GM12878 (cell line): ENCODE results near the gene DAB2. TPM values are rescaled to one million over a fixed set of nuclear protein-coding genes. Genes with fewer than 3 reads are reported as not detected.

Source experiments
- ATAC-seq: fragments of 200-7000 bp; cut with Tn5 transposase; 3 replicates; pipeline ENCODE4 v1.9.1; 2020; ENCODE audit warnings: mild to moderate bottlenecking, moderate library complexity
- BruUV-seq: library from RNA; stranded (reverse); fragments of 400-500 nt; replicated peaks from 2 replicates; lab custom pipeline; 2021; lab: Mats Ljungman, UMichigan
- CTCF ChIA-PET: fragments of 300-600 bp; sonication (Branson Sonifier 250); formaldehyde crosslinking; extraction: SDS; loops from one replicate; lab custom pipeline; 2021; ENCODE audit warnings: inconsistent platforms; lab: Yijun Ruan, JAX
- POLR2A ChIA-PET: fragments of 350-600 bp; formaldehyde crosslinking; extraction: SDS; loops from one replicate; lab custom pipeline; 2021; ENCODE audit warnings: inconsistent platforms; lab: Charles Lee
- RAD21 ChIA-PET: fragments of 300-600 bp; sonication (Branson Sonifier 250); formaldehyde crosslinking; loops from one replicate; lab custom pipeline; 2023; ENCODE audit warnings: antibody characterized with exemption; ENCODE audit not compliant: unreplicated experiment; lab: Charles Lee
- SMC1A ChIA-PET: fragments of 300-600 bp; sonication (Branson Sonifier 250); formaldehyde crosslinking; loops from one replicate; lab custom pipeline; 2023; ENCODE audit not compliant: unreplicated experiment, uncharacterized antibody; lab: Charles Lee
- DNase-seq: peaks from one replicate; pipeline ENCODE4 v3.0.0-alpha.2; 2011; ENCODE audit warnings: low read depth, low spot score
- FAIRE-seq: peaks from 3 replicates; lab custom pipeline; 2011; peaks lifted over from hg19 to GRCh38; lab: Jason Lieb, UNC
- H2AFZ ChIP-seq: 2 replicates; pipeline ENCODE4 v1.6.0; 2011; ENCODE audit warnings: low read depth, low read length, control low read depth; ENCODE audit not compliant: control insufficient read depth
- H3K27ac ChIP-seq: 2 replicates; pipeline ENCODE4 v1.5.1; 2011; ENCODE audit warnings: control low read depth; ENCODE audit not compliant: control insufficient read depth, insufficient read depth
- H3K27me3 ChIP-seq, 2 experiments: replicated peaks in 1 of 2; 2 replicates each; pipeline versions ENCODE4 v1.6.0 to v1.6.1; 2011; ENCODE audit warnings: low read length in 1 of 2; ENCODE audit not compliant: control insufficient read depth in 2 of 2, insufficient read depth in 2 of 2
- H3K36me3 ChIP-seq, 2 experiments: 2 replicates each; pipeline ENCODE4 v1.5.1; 2011; ENCODE audit warnings: low read length in 1 of 2; ENCODE audit not compliant: control insufficient read depth in 2 of 2, insufficient read depth in 2 of 2
- H3K4me1 ChIP-seq: 2 replicates; pipeline ENCODE4 v1.6.1; 2011; ENCODE audit warnings: mild to moderate bottlenecking, low read length, moderate library complexity, mixed read lengths; ENCODE audit not compliant: control insufficient read depth, insufficient read depth
- H3K4me2 ChIP-seq: 2 replicates; pipeline ENCODE4 v1.6.0; 2011; ENCODE audit warnings: control low read depth; ENCODE audit not compliant: control insufficient read depth, insufficient read depth
- H3K4me3 ChIP-seq: fragments of 200-600 bp; sonication (generic); 2 replicates; pipeline ENCODE4 v1.5.1; 2016
- H3K79me2 ChIP-seq: 2 replicates; pipeline ENCODE4 v1.6.0; 2011; ENCODE audit warnings: low read length; ENCODE audit not compliant: control insufficient read depth, insufficient read depth
- H3K9ac ChIP-seq: 2 replicates; pipeline ENCODE4 v1.8.0; 2011; ENCODE audit warnings: low read length, control low read depth, mixed read lengths; ENCODE audit not compliant: control insufficient read depth, insufficient read depth
- H3K9me3 ChIP-seq: replicated peaks from 3 replicates; pipeline ENCODE4 v1.5.1; 2011; ENCODE audit warnings: mild to moderate bottlenecking, low read length; ENCODE audit not compliant: control insufficient read depth, insufficient read depth
- H4K20me1 ChIP-seq: 2 replicates; pipeline ENCODE4 v1.6.0; 2011; ENCODE audit not compliant: control insufficient read depth, insufficient read depth
- BMI1 ChIP-seq: fragments of 450-650 bp; IDR thresholded peaks from 2 replicates; pipeline ENCODE4 v1.6.1; 2016; ENCODE audit warnings: mild to moderate bottlenecking, moderate library complexity, borderline replicate concordance
- CBX5 ChIP-seq: sonication (generic); IDR thresholded peaks from 2 replicates; pipeline ENCODE4 v1.6.1; 2016; ENCODE audit warnings: low read depth, moderate library complexity, mild to moderate bottlenecking, inconsistent platforms
- ELK1 ChIP-seq: IDR thresholded peaks from 2 replicates; pipeline ENCODE4 v1.6.1; 2012; ENCODE audit warnings: low read depth, low read length, improper control_type of control experiment
- EP300 ChIP-seq, 2 experiments: fragments of 150-350 bp in 1 of 2; IDR thresholded peaks; 2 replicates each; pipeline ENCODE4 v1.6.1; 2011 to 2012; ENCODE audit warnings: low read depth in 2 of 2, low read length in 2 of 2, borderline replicate concordance in 1 of 2, improper control_type of control experiment in 1 of 2, inconsistent platforms in 1 of 2; ENCODE audit not compliant: control insufficient read depth in 1 of 2
- GABPA ChIP-seq: IDR thresholded peaks from 2 replicates; pipeline ENCODE4 v1.6.1; 2014; ENCODE audit warnings: antibody characterized with exemption, low read depth, mild to moderate bottlenecking, inconsistent platforms
- GATAD2B ChIP-seq: fragments of 450-650 bp; conservative IDR thresholded peaks from 2 replicates; pipeline ENCODE4 v1.6.1; 2017; ENCODE audit warnings: low read depth, mild to moderate bottlenecking, moderate library complexity
- HDGF ChIP-seq: fragments of 450-650 bp; IDR thresholded peaks from 2 replicates; pipeline ENCODE4 v1.6.1; 2016; ENCODE audit warnings: antibody characterized with exemption
- IKZF1 ChIP-seq: fragments of 450-650 bp; conservative IDR thresholded peaks from 2 replicates; pipeline ENCODE4 v1.6.1; 2017; ENCODE audit warnings: antibody characterized with exemption, mild to moderate bottlenecking
- IRF3 ChIP-seq: fragments of 450-650 bp; IDR thresholded peaks from 2 replicates; pipeline ENCODE4 v1.6.1; 2014; ENCODE audit warnings: mild to moderate bottlenecking
- MEF2A ChIP-seq: IDR thresholded peaks from 2 replicates; pipeline ENCODE4 v1.6.1; 2011; ENCODE audit warnings: low read depth, mild to moderate bottlenecking, low read length, moderate library complexity; ENCODE audit not compliant: insufficient read depth
- NR2F1 ChIP-seq: fragments of 450-650 bp; conservative IDR thresholded peaks from 2 replicates; pipeline ENCODE4 v1.6.1; 2017; ENCODE audit warnings: mild to moderate bottlenecking
- RAD21 ChIP-seq: IDR thresholded peaks from 2 replicates; pipeline ENCODE4 v1.6.1; 2011; ENCODE audit warnings: mild to moderate bottlenecking, low read depth, low read length, moderate library complexity; ENCODE audit not compliant: insufficient read depth
- SP1 ChIP-seq: IDR thresholded peaks from one replicate; pipeline ENCODE4 v1.6.1; 2011; ENCODE audit warnings: low read depth, low read length
- SREBF1 ChIP-seq: IDR thresholded peaks from 2 replicates; pipeline ENCODE4 v1.6.1; 2012; ENCODE audit warnings: mild to moderate bottlenecking, low read length
- YBX1 ChIP-seq: fragments of 450-650 bp; IDR thresholded peaks from 2 replicates; pipeline ENCODE4 v1.6.1; 2016; ENCODE audit warnings: antibody characterized with exemption
- ZNF687 ChIP-seq: fragments of 450-650 bp; IDR thresholded peaks from 2 replicates; pipeline ENCODE4 v1.6.1; 2017; ENCODE audit warnings: mild to moderate bottlenecking, moderate library complexity
- WGBS: methylation state at CpG from one replicate; pipeline ENCODE4 v1.1.6; 2016; ENCODE audit warnings: low lambda C conversion rate; ENCODE audit not compliant: insufficient replicate concordance, insufficient coverage; ENCODE audit errors: missing lambda C conversion rate; 5-methylcytosine and 5-hydroxymethylcytosine counted together
- in situ Hi-C: fragments of 300-500 bp; cut with MboI; formaldehyde crosslinking; loops from 9 replicates; pipeline ENCODE4 v1.14.3; 2018; ENCODE audit warnings: mixed read lengths
- intact Hi-C: fragments of 100-400 bp; cut with micrococcal nuclease; formaldehyde crosslinking; loops from one replicate; pipeline ENCODE4 v1.14.2; 2022; ENCODE audit not compliant: unreplicated experiment
- polyA plus RNA-seq, 11 experiments: library from polyadenylated mRNA; depleted of rRNA in 4 of 11; unstranded in 6 of 11; stranded (reverse) in 5 of 11; fragments of >200 nt; fragmentation: Nextera tagmentation in 4 of 11; fragmentation: Illumina TruSeq in 1 of 11; extraction: Ambion mirVana in 4 of 11; extraction: Trizol in 1 of 11; gene quantifications; 1 replicate in 1 of 11; 2 replicates in 10 of 11; pipeline versions ENCODE4 v1.2.1 to v1.2.3, GENCODE V29; 2011 to 2016; ENCODE audit warnings: inconsistent platforms in 2 of 11, missing spikeins in 2 of 11, low read depth in 1 of 11
- total RNA-seq, 4 experiments: library from RNA; depleted of rRNA in 3 of 4; stranded (reverse); fragments of >200 nt in 3 of 4; fragmentation: Illumina TruSeq in 1 of 4; extraction: Trizol in 1 of 4; gene quantifications; 2 replicates each; pipeline versions ENCODE4 v1.2.1 to v1.2.3, GENCODE V29; 2013 to 2021

DAB2 gene
- total and polyA plus RNA-seq, 10 of the 15 experiments (the other 5 are each of a cell fraction or from before 2014, with no cell fraction given), result 0.05 to 0.23 (median 0.11) TPM; not detected in 7

GRCh38 chr5:39470811-39471210 lies 46.0 kb upstream of the DAB2 start (continued):
- TF ChIP-seq IRF3 (no peak), NR2F1 (no peak), SP1 (no peak)
- TF ChIP-seq, all 136 proteins: peak for 0

GRCh38 chr5:39469777-39470415 lies 45.1 kb upstream of the DAB2 start:
- no peak overlapping the region for H2AFZ ChIP-seq
- H4K20me1 ChIP-seq, result no peaks in the 10 kb centered on the region
- no peak overlapping the region for H3K4me2 ChIP-seq
- no peak overlapping the region for H3K9ac ChIP-seq
- H3K4me3 ChIP-seq, result no peak overlapping the region
- SMC1A ChIA-PET, result no interaction called here
- no TSS peak for BruUV-seq
- DNase-seq (no peak), FAIRE-seq (no peak), ATAC-seq (no peak)
- H3K9me3 ChIP-seq, result no peaks in the 10 kb centered on the region
- RAD21 ChIA-PET, result no interaction called here
- no peak overlapping the region for H3K27ac ChIP-seq
- whole genome bisulfite sequencing, result 19% methylated on average over 6 of the region's 6 CpGs
- in situ Hi-C loops, result no loop called here
- CTCF ChIA-PET, result interaction anchor here (0.6 kb wide), 1 partner anchor 146 kb away, joined by 3 read pairs; no protein-coding TSS in a partner anchor
- POLR2A ChIA-PET, result no interaction called here
- no peaks in the 10 kb centered on the region for H3K27me3 ChIP-seq
- H3K4me1 ChIP-seq, result no peaks in the 10 kb centered on the region
- H3K79me2 ChIP-seq, result no peaks in the 10 kb centered on the region
- intact Hi-C loops, result no loop called here
- H3K36me3 ChIP-seq, result no peaks in the 10 kb centered on the region
- no peak for TF ChIP-seq HDGF
- no peak for TF ChIP-seq BMI1
- TF ChIP-seq ZNF687, result no peak
- no peak for TF ChIP-seq IKZF1
- TF ChIP-seq GABPA, result no peak
- TF ChIP-seq SREBF1, result no peak
- TF ChIP-seq ELK1, result no peak
- TF ChIP-seq MEF2A, result no peak
- TF ChIP-seq CBX5, result no peak
- no peak for TF ChIP-seq EP300 (IDR thresholded peaks at IDR 0.05; ENCODE audit: borderline replicate concordance in 1 of 2, control insufficient read depth in 1 of 2, low read depth in 2 of 2, low read length in 2 of 2)
- no peak for TF ChIP-seq RAD21
- no peak for TF ChIP-seq NR2F1
- no peak for TF ChIP-seq GATAD2B
- TF ChIP-seq YBX1, result no peak
